GM23338 (cell line): ENCODE data around the gene SYVN1.

Experiments used
- CREB1 ChIP-seq: fragments of 250-450 bp; sonication (Bioruptor Pico); IDR thresholded peaks from 2 replicates; pipeline ENCODE4 v1.5.0; 2020; ENCODE audit warnings: low read depth, mild to moderate bottlenecking, moderate library complexity
- EZH2 ChIP-seq: fragments of 200-600 bp; sonication (generic); IDR thresholded peaks from one replicate; pipeline ENCODE4 v1.8.0; 2017; ENCODE audit warnings: antibody characterized with exemption, mild to moderate bottlenecking, low read depth; ENCODE audit not compliant: unreplicated experiment
- EZH2phosphoT487 ChIP-seq: fragments of 200-600 bp; sonication (generic); IDR thresholded peaks from one replicate; pipeline ENCODE4 v1.8.1; 2018; ENCODE audit warnings: antibody characterized with exemption; ENCODE audit not compliant: unreplicated experiment
- JUNB ChIP-seq: IDR thresholded peaks from one replicate; pipeline ENCODE4 v1.6.1; 2016; ENCODE audit warnings: antibody characterized with exemption; ENCODE audit not compliant: unreplicated experiment
- NANOG ChIP-seq: IDR thresholded peaks from 2 replicates; pipeline ENCODE4 v1.6.1; 2016; ENCODE audit warnings: antibody characterized with exemption, borderline replicate concordance
- POLR2AphosphoS5 ChIP-seq: IDR thresholded peaks from 2 replicates; pipeline ENCODE4 v1.6.1; 2016; ENCODE audit warnings: antibody characterized with exemption, low read depth
- ZNF114 ChIP-seq: fragments of 250-450 bp; sonication (Bioruptor Pico); IDR thresholded peaks from 2 replicates; pipeline ENCODE4 v1.5.0; 2020; ENCODE audit warnings: mild to moderate bottlenecking, moderate library complexity
- TF ChIP-seq, protein P1 (sequence below), 2 experiments: fragments of 200-600 bp in 1 of 2; sonication (generic) in 1 of 2; conservative IDR thresholded peaks; 2 replicates each; pipeline versions ENCODE4 v1.5.1 to v1.6.1; 2016 to 2017; ENCODE audit warnings: antibody characterized with exemption in 2 of 2, low read depth in 2 of 2, mild to moderate bottlenecking in 2 of 2, moderate library complexity in 1 of 2
- TF ChIP-seq, protein P2 (sequence below): IDR thresholded peaks from one replicate; pipeline ENCODE4 v1.6.1; 2018; ENCODE audit warnings: antibody characterized with exemption; ENCODE audit not compliant: unreplicated experiment
- TF ChIP-seq, protein P3 (sequence below): IDR thresholded peaks from 2 replicates; pipeline ENCODE4 v1.6.1; 2016; ENCODE audit warnings: antibody characterized with exemption

DNA sequence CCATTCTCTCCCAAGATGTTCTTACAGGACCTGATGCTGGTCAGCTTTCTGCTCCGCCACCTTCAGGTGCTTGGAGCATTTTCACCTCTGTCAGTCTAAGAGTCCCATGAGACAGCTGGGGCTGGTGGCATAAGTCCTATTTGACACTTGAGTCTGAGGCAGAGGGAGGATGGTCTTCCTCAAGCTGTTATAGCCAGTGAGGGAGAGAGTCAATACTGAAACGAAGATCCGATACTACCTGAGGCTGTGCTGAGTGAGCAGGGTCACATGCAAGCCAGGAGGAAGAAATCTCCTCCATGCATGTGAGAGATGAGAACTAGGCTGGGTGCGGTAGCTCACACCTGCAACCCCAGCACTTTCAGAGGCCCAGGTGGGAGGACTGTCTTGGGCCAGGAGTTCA, 44.7 kb downstream of the SYVN1 start:
- TF ChIP-seq EZH2 = no peak
- TF ChIP-seq POLR2AphosphoS5 = no peak
- TF ChIP-seq, protein P1, sequence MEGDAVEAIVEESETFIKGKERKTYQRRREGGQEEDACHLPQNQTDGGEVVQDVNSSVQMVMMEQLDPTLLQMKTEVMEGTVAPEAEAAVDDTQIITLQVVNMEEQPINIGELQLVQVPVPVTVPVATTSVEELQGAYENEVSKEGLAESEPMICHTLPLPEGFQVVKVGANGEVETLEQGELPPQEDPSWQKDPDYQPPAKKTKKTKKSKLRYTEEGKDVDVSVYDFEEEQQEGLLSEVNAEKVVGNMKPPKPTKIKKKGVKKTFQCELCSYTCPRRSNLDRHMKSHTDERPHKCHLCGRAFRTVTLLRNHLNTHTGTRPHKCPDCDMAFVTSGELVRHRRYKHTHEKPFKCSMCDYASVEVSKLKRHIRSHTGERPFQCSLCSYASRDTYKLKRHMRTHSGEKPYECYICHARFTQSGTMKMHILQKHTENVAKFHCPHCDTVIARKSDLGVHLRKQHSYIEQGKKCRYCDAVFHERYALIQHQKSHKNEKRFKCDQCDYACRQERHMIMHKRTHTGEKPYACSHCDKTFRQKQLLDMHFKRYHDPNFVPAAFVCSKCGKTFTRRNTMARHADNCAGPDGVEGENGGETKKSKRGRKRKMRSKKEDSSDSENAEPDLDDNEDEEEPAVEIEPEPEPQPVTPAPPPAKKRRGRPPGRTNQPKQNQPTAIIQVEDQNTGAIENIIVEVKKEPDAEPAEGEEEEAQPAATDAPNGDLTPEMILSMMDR (conservative IDR thresholded peaks at IDR 0.05; ENCODE audit: low read depth in 2 of 2) = no peak
- TF ChIP-seq NANOG = no peak
- TF ChIP-seq, protein P2, sequence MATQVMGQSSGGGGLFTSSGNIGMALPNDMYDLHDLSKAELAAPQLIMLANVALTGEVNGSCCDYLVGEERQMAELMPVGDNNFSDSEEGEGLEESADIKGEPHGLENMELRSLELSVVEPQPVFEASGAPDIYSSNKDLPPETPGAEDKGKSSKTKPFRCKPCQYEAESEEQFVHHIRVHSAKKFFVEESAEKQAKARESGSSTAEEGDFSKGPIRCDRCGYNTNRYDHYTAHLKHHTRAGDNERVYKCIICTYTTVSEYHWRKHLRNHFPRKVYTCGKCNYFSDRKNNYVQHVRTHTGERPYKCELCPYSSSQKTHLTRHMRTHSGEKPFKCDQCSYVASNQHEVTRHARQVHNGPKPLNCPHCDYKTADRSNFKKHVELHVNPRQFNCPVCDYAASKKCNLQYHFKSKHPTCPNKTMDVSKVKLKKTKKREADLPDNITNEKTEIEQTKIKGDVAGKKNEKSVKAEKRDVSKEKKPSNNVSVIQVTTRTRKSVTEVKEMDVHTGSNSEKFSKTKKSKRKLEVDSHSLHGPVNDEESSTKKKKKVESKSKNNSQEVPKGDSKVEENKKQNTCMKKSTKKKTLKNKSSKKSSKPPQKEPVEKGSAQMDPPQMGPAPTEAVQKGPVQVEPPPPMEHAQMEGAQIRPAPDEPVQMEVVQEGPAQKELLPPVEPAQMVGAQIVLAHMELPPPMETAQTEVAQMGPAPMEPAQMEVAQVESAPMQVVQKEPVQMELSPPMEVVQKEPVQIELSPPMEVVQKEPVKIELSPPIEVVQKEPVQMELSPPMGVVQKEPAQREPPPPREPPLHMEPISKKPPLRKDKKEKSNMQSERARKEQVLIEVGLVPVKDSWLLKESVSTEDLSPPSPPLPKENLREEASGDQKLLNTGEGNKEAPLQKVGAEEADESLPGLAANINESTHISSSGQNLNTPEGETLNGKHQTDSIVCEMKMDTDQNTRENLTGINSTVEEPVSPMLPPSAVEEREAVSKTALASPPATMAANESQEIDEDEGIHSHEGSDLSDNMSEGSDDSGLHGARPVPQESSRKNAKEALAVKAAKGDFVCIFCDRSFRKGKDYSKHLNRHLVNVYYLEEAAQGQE = no peak
- TF ChIP-seq, protein P3, sequence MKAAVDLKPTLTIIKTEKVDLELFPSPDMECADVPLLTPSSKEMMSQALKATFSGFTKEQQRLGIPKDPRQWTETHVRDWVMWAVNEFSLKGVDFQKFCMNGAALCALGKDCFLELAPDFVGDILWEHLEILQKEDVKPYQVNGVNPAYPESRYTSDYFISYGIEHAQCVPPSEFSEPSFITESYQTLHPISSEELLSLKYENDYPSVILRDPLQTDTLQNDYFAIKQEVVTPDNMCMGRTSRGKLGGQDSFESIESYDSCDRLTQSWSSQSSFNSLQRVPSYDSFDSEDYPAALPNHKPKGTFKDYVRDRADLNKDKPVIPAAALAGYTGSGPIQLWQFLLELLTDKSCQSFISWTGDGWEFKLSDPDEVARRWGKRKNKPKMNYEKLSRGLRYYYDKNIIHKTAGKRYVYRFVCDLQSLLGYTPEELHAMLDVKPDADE = no peak
- no peak for TF ChIP-seq EZH2phosphoT487
- no peak for TF ChIP-seq CREB1 (CRISPR knock-in tag)
- TF ChIP-seq ZNF114 (CRISPR knock-in tag) = no peak
- TF ChIP-seq JUNB = no peak
